ENCODE data around the gene CIB2.

DNA sequence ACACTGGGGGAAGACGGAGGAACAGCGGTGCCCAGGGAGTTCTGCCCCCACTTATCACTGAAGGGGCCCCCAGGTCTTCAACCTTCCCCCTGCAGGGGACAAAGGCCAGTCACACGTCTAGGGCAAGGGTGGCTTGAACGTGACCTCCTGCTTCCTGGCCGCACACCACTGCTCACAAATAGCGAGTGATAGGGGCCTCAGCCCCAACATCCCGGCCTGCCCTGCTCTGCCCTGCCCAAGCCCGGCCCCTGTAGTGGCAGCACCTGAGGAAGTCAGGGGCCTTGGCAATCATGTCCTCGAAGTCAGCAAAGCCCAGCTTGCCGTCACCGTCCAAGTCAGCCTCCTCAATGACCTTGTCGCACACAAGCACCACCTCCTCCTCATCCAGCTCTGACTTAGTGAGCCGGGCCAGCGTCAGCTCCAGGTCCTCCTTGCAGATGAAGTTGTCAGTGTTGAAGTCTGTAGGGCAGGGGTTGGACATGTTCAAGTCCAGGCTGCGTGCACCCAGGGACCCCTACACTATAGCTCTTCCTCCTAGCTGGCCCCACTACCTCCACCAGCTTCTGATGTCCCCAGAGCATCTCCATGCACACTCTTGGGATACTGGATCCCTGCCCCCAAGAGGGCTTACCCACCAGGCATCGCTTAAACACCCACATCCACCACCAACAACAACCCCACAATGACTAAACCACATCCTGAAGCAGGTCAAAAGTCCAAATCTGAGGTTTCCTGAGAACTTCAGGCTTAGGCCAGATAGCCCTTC lies 25.6 kb downstream of the CIB2 start:
- TF ChIP-seq, protein P1, sequence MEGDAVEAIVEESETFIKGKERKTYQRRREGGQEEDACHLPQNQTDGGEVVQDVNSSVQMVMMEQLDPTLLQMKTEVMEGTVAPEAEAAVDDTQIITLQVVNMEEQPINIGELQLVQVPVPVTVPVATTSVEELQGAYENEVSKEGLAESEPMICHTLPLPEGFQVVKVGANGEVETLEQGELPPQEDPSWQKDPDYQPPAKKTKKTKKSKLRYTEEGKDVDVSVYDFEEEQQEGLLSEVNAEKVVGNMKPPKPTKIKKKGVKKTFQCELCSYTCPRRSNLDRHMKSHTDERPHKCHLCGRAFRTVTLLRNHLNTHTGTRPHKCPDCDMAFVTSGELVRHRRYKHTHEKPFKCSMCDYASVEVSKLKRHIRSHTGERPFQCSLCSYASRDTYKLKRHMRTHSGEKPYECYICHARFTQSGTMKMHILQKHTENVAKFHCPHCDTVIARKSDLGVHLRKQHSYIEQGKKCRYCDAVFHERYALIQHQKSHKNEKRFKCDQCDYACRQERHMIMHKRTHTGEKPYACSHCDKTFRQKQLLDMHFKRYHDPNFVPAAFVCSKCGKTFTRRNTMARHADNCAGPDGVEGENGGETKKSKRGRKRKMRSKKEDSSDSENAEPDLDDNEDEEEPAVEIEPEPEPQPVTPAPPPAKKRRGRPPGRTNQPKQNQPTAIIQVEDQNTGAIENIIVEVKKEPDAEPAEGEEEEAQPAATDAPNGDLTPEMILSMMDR (IDR thresholded peaks at IDR 0.05; ENCODE audit: low read depth, low read length, poor library complexity, severe bottlenecking): no peak
- no peak for TF ChIP-seq EZH2phosphoT487 (IDR thresholded peaks at IDR 0.05; ENCODE audit: borderline replicate concordance, low read length)

All from DOHH2 (cell line).